GM19238 (cell line): Measurements from ENCODE around the gene KLHL11.
"Not testable (repeated sequence)": the region's sequence is repeated elsewhere in the genome, so short reads cannot be mapped to it uniquely, and the experiment has no call there.

Source experiments
- DNase-seq: peaks from one replicate; pipeline ENCODE4 v3.0.0; 2011; ENCODE audit warnings: low spot score; ENCODE audit not compliant: insufficient read length

KLHL11 gene

GRCh38 chr17:41888332-41888965 is 23.2 kb upstream of the KLHL11 start:
- DNase-seq = no peak

- no peak for DNase-seq
These were observed 20.5 kb upstream of the KLHL11 start for GRCh38 chr17:41885733-41886132.

GRCh38 chr17:41882756-41883155 is 17.5 kb upstream of the KLHL11 start:
- DNase-seq = no peak

- DNase-seq = no peak
These were observed 14.9 kb upstream of the KLHL11 start for GRCh38 chr17:41880130-41880529.

- DNase-seq = not testable (repeated sequence)
These were observed 9.1 kb upstream of the KLHL11 start for GRCh38 chr17:41874293-41874670.

- DNase-seq = no peak
These were observed 8.5 kb upstream of the KLHL11 start for GRCh38 chr17:41873559-41874292.

- DNase-seq = no peak
These were observed 6.6 kb upstream of the KLHL11 start for GRCh38 chr17:41871789-41872188.

- DNase-seq = no peak
These were observed 5.4 kb upstream of the KLHL11 start for GRCh38 chr17:41870627-41871026.

GRCh38 chr17:41870097-41870496 is 4.9 kb upstream of the KLHL11 start:
- no peak for DNase-seq

GRCh38 chr17:41869426-41869825 is 4.2 kb upstream of the KLHL11 start:
- no peak for DNase-seq

- no peak for DNase-seq
These were observed 3.3 kb upstream of the KLHL11 start for GRCh38 chr17:41868568-41868967.

- no peak for DNase-seq
These were observed 322 bp upstream of the KLHL11 start for GRCh38 chr17:41865596-41865893.

- DNase-seq = no peak
These were observed 756 bp downstream of the KLHL11 start for GRCh38 chr17:41864498-41864835.

- DNase-seq = no peak
These were observed 2.0 kb downstream of the KLHL11 start for GRCh38 chr17:41863074-41863848.

GRCh38 chr17:41860254-41860931 is 4.8 kb downstream of the KLHL11 start:
- DNase-seq = no peak

- not testable (repeated sequence) for DNase-seq
These were observed 13.8 kb downstream of the KLHL11 start for GRCh38 chr17:41851382-41851781.

- DNase-seq = no peak
These were observed 15.8 kb downstream of the KLHL11 start for GRCh38 chr17:41849251-41849990.

- no peak for DNase-seq
These were observed 16.4 kb downstream of the KLHL11 start for GRCh38 chr17:41848788-41849187.

- DNase-seq = no peak
These were observed 20.3 kb downstream of the KLHL11 start for GRCh38 chr17:41844971-41845370.

GRCh38 chr17:41840781-41841180 is 24.4 kb downstream of the KLHL11 start:
- not testable (repeated sequence) for DNase-seq

- not testable (repeated sequence) for DNase-seq
These were observed 25.8 kb downstream of the KLHL11 start for GRCh38 chr17:41839448-41839847.
